GM18873 (cell line): Measurements from ENCODE around the gene MALT1.
"Not testable (repeated sequence)": the region's sequence is repeated elsewhere in the genome, so short reads cannot be mapped to it uniquely, and the experiment has no call there.

ENCODE experiments used
- ATAC-seq: cut with Tn5 transposase; IDR thresholded peaks from one replicate; pipeline ENCODE4 v1.9.1; 2021; ENCODE audit warnings: mild to moderate bottlenecking, moderate library complexity, moderate number of reproducible peaks; ENCODE audit not compliant: unreplicated experiment, low FRiP score

Gene MALT1

DNA sequence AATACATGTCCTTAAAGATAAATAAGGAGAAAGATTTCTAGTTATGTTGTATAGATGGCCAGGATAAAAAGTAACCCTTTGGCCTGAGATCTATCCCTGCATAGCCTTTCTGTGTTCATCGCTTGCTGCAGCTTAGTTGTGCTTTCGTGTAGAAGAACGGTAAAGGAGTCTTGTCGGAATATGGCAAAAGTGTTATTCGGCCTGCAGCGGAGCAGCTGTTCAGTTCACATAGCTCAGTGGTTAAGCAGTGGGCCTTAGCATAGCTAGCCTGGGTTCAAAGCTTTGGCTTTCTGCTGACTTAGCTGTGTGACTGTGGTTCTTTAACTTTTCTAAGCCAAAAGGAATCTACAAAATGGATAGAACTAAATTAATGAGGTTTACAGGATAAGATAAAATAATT lies 55.4 kb downstream of the MALT1 start:
- no peak for ATAC-seq

DNA sequence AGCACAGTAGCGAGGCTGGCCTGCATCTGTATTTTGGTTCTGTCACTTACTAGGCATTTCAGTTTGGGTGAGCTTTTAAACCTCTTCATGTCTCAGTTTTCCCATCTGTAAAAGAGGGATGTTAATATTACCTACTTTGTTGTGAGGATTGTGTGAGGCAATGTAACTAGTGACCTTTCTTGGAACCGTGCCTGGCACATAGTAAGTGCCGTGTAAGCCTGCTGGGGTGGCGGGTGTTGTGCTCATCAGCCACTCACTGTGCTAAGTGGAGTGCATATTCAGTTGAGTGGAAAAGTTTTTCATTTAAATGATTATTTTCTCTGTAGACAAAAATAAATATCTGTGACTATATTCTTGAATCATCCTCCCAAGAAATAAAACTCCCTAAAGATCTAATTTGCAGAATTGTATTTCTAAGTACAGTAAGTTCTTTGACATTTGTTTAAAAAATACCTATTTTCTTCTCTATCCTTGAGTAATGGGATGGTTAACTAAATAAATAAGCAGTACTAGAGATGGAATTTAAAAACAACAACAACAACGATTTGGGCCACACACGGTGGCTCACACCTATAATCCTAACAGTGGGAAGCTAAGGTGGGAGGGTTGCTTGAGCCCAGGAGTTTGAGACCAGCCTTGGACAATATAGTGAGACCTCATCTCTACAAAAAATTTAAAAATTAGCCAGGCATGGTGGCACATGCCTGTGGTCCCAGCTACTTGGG lies 56.7 kb downstream of the MALT1 start:
- ATAC-seq: no peak

DNA sequence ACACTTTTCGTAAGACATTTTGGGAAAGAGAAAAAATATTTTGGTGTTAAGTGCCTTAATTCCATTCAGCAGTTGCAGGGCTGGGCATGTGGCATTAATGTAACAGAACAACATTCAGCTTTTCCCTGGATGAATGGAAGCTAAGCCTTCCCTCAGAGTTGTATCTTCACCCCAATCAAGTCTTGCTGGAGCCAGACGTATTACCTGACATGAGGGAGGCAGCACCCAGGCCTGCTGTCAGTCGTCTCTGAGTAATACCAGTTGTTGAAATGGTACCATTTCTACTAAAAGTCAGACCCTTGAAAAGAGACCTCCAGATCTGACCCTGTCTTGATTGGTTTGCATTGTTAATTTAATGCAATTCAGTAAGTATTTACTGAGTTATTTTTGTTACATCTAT lies 57.5 kb downstream of the MALT1 start:
- no peak for ATAC-seq

DNA sequence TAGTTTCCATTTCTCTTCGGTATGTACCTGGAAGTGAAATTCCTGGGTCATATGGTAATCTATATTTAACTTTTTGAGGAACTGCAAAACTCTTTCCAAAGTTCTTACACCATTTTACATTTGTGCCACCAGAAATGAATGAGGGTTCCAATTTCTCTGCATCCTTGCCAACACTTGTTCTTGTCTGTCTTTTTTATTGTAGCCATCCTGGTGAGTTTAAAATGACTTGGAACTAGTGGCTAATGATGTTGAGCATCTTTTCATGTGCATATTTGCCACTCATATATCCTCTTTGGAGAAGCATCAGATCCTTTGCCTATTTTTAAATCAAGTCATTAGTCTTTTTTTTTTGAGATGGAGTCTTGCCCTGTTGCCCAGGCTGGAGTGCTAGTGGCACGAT lies 59.4 kb downstream of the MALT1 start:
- no peak for ATAC-seq

DNA sequence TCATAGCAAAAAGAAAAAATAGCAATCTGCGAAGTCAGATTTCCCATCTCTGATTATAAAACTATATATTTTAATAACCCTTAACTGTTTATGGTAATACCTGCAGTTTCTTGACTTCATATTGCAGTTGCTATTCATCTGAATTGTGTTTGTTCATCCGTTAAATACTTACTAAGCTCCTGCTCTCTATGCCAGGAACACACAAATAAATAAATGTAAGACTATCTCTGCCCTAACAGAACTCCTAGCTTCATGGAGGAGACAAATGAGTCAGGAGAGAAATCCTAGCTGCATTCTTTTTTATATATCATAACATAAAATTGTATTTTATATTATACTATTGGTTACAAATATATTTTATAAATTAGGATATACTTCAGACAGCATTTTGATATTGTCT lies 61.2 kb downstream of the MALT1 start:
- ATAC-seq: no peak

DNA sequence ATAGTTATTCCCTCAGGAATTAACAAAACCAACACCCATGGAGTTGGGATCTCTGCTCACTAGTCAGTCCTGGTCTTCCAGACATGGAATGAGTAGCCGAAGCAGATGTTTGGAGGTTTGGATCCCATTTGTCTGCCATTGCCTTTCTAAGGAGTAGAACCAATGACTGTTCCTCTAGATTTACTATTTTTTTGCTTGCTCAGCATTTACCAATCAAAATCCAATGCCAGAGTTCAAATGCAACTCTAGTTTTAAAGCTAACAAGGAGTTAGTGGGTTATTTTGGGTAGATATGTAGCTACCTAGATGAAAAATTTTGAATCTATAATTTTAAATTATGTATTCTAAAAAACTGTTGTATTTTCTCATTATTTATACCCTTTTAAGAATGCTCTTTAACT lies 62.6 kb downstream of the MALT1 start:
- no peak for ATAC-seq

DNA sequence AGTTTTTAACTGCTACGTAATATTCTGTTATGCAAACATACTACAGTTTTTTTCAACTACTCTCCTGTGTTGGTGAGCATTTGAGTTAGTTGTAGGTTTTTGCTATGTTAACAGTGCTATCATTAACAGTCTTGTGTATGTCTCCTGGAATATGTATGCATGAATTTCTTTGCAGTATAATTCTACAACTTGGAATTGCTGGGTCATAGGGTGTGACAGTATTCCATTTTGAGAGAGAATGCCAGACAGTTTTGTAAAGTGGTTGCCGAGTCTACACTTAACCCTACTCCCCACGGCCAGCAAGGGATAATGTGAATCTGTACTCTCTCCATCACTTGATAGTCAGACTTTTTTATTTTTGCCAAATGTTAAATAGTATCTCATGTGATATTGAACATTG lies 67.1 kb downstream of the MALT1 start:
- ATAC-seq: no peak

DNA sequence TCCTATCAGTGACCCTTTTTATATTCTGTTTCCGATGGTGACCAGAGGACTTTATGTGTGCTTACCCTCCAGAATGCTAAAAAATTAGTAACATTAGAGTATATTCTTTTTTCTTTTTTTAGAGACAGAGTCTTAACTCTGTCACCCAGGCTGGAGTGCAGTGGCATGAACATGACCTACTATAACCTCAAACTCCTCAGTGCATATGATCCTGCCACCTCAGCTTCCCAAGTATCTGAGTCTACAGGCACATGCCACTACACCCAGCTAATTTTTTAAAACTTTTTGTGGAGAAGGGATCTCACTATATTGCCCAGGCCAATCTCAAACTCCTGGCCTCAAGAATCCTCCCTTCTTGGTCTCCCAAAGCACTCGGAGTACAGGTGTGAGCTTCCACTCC lies 74.6 kb downstream of the MALT1 start:
- ATAC-seq: no peak

DNA sequence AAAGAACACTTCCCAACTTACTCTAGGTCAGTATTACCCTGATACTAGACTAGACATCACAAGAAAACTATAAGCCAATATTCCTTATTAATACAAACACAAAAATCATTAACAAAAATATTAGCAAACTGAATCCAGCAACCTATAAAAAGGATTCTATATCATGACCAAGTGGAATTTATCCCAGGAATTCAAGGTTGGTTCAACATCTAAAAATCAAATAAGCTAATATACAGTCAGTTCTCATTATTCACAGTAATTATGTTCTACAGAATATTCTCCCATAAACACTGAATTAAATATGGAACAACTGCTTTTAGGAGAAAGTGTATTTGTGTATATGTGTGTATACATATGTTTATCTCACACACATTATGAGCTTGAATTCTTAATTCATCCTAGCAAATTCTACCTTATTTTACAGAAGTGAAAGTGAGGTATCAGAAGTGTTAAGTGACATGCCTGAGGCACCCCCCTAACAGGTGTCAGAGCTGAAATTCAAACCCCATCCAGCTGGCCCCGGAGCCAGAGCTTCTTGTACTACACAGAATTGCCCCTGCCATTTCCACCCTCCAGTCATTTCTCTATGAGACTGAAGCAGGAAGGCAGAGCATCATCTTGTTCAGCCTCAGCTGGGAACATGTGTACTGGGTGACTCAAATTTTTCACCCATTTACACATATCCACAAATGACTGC lies 77.8 kb downstream of the MALT1 start:
- no peak for ATAC-seq

DNA sequence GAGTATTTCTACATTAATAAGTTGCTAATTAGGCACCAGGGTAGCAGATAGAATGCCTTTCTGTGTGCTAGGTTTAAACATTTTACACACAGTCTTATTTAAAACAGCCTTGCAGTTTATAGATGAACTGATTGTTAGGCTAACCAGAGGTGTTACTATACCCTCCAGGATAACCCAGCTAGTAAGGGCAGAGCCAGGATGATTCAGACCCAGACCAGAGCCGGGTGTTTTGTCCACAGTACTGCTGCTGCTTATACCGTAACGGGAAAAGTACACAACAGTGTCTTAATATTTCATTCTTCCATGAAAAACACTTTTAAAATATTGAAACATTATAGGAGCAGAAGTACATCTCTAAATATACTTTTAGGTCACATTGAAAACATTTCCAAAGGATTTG lies 82.7 kb downstream of the MALT1 start:
- no peak for ATAC-seq

DNA sequence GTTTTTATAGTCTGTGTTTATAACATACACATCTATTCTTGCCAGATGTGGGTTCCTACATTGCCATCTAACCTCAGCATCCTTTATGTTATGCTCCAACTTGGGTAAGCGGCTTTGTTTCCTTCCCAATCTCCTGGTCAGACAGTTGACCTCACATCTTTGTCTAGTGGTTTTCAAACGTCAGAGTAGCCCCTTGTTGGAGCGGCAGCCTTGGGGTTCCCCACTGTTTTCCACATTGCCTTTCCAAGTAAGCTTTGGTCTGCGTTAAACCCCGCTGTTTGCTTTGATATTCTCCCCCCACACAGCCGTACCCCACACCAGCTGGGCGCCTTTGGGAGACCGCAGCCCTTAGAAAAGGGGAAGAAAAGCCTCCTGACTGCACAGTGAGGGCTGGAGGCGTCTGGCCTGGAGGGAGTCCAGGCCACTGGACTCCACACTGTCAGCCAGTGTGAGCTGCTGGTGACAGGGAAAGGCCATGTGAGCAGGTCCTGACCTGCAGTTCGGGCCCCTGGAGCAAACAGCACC lies 83.3 kb downstream of the MALT1 start:
- ATAC-seq: no peak

DNA sequence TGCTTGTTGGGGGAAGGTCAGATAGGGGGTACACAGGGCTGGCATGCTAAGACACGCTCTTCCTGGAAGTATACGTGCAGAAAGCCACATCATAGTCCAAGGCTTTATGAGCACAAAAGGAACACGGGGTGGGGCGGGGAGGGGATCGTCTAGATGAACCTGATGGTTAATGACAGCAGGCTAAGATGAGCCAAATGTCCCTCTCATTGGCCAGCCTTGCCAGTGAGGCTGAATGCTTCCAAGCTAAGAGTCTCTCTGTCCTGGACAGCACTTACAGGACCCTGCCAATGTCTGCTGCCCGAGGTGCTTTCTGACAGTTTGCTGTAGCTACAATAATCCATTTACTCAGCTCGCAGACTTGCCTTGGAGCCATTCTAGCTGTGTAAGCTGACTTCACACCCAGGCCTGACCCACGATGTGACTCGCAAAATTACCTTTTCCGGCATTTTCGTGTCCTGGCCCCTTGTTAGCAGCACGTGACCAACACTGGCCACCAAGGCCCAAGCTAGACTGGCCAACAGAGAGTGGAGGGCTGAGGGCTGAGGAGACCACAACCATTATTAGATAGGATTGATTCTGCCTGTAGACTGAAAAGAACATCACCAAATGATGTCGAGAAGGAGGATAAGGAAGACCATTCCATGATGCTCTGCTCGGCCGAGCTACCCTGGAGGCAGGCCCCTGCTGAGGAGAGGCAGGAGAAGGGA lies 84.2 kb downstream of the MALT1 start:
- no peak for ATAC-seq

DNA sequence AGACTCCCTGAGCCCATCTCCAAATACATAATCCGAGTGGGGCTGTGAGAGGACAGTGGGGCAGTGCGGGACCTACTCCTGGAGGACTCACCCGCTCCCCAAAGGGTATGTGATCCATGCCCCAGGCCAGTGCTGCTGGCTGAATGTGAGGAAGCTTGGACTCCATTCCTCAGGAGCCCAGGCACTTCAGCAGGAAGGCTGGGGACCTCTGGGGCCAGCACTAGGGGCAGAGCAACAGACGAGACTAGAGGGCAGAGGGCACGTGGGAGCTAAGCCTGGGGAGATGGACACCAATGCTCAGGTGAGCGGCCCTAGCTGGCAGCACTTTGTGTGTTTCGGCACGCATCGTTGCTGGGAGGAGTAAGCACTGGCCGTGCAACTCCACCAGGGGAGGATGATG lies 84.9 kb downstream of the MALT1 start:
- ATAC-seq: no peak

DNA sequence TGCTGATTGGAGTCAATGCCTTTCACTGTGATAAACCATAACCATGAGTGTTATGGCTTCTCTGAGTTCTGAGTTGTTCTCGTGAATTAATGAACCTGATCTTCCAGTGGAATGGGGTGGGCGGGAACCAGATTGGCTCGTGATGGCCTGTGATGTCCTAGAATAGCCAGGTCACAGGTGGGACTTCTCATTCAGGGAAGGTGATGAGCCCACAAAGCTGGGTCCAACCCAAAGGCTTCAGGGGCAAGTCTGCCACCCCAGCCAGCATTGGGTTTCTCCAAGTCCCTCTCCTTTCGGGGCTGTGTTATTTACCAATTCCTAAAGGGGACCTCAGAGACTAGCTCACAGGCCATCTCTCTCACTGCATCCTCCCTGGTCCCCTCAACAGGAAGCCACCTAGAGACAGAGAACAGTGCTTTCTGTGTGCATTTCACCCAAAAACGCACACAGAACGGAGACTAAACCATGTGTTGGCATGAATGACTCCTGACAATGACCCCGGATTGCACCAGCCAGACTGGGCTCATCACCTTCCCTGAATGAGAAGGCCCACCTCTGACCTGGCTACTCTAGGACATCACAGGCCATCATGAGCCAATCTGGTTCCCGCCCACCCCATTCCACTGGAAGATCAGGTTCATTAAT lies 85.5 kb downstream of the MALT1 start:
- ATAC-seq: no peak

DNA sequence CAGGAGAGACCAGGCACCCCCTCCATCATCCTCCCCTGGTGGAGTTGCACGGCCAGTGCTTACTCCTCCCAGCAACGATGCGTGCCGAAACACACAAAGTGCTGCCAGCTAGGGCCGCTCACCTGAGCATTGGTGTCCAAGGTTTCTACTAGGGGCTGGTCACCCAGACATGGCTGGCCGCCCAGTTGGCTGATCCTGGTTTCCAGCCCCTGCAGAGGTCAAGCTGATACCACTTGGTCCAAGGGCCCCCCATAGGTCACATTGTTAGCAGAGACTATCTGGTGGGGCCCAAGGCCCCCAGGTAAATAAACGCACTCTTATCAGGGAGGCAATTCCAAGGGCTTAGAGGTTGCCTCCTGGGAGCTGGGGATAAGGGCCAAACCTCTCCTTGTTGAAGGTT lies 86.1 kb downstream of the MALT1 start:
- ATAC-seq: not testable (repeated sequence)

DNA sequence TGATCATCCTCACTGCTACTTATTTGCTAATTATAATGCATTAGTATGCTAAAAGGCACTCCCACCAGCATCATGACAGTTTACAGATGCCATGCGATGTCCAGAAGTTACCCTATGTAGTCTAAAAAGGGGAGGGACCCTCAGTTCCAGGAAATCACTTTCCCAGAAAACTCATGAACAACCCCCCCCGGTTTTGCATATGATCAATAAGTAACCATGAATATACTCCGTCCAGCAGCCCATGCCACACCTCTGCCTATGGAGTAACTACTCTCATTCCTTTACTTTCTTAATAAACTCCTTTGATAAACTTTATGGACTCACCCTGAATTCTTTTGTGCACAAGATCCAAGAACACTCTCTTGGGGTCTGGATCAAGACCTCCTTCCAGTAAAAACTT lies 86.8 kb downstream of the MALT1 start:
- no peak for ATAC-seq

DNA sequence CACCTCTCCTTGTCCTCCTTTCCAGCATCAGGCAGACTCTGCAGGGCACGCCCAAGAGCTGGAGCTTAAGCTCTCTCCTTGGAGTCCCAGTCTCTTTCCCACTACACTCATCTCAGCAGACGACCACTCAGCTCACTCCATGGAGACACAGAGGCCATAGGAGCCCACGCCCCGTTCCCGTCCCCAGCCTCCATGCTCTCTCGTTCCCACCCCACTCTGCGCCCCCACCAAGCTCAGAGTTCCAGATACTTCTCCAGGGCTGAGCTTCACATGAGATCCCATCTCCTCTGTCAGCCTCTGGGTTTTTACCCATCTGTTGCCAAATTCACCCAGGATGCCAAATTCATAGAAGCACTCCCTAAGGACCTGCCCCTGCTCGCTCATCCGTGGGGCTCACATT lies 87.3 kb downstream of the MALT1 start:
- no peak for ATAC-seq

DNA sequence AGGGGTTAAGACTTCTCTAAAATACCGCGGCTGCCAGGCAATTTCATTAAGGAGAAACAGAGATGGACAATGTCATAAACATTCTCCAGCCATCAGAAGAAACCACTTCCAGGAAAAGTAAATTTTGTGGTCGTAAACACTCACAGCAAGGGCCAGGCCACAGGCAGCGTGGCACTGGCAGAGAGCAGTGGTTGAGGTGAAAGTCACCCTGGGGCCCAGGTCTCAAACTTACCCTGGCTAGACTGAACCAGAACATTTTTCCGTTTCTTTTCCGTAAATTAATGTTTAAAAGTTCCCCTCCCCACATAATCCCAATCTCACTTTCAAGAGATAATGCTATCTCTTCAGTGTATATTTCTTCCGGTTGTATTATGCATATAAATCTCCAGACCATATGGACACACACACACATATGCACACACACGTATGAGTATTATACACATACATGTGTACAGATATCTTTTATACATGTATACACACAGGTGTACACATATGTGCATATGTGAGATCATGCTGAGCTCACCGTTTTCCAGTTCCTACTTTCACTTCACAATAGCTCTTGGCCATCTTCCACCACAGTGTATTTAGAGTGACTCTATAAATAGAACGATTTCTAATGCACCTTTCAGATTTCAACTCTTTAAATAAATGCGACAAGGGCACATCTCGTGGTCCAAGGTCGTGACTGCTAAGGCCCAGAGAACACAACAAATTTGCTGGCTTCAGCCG lies 90.1 kb downstream of the MALT1 start:
- peak; percentile 51 for ATAC-seq

DNA sequence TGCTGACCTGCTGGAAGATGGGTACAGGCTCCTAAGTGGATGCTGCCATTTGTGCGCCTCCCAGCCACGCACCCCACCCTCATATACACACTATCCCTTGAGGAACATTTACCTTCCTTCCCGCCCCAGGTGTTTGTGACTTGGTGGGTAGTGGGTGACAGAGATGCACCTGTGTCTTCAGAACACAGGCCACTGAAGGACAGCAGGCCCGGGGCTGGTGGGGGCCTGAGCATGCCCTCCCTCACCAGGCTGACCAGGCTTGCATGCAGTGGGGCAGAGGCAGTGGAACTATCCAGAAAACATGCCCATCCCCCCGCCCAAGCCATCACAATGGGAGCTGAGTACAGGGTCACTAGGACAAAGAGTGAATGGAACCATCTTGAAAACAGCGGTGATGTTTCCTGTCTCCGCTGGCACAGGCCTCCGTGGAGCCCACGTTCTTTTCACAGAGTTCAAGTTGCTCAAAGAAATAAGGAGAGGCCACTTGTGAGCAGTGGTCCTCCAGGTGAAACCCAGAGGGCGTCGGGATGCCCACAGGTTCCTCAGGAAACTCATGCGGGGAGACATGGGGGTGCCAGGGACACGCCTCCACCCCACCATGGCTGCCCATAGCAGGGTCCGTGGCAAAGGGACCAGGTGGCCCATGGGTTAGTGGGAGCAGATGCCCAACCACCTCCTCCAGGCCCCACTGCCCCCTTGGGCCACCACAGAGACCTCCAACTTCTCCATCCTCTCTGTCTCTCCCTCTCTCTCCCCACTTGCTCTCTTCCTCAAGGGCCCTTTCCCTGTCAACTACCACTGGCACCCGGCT lies 90.9 kb downstream of the MALT1 start:
- no peak for ATAC-seq

DNA sequence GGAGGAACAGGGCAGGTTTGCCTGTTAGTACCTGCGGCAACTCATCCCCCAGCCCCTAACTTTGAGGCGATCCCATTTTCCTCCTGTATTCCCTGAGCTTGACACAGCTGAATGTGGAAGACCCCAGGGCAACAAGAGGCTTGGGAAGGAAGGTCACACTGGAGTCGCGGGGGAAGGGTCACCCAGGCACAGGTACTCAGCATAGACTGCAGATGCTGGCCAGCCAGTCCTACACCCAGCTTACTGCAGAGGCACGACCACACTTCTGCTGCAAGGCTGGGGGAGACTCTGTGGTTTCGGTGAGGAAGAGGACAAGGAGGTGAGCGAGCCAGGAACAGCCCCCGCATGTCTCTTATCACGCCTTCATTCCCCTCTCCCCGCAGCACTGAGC lies 91.5 kb downstream of the MALT1 start:
- ATAC-seq: no peak
